Measurements from ENCODE around the gene MIGA2.
"Not testable (repeated sequence)": the region's sequence is repeated elsewhere in the genome, so short reads cannot be mapped to it uniquely, and the experiment has no call there.

Gene MIGA2

DNA sequence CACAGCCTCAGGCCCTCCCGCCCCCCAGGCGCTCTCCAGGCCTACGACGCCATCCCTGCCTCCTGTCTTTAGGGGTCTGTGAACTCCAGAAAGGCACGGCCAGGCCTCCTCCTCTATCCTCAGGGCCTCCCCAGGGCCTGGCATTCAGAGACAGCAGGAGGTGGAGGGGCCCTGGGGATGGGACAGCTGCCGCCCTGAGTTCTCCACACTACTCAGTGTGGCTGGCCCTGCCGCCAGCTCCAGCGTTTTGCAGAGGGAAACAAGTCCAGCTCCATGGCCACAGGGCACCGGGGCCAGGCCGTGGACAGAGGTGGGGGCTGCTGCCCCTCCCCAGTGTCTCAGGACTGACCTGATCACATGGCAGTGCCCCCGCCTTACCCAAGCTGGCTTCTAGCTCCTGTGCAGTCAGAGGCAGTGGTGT, 24.7 kb upstream of the MIGA2 start:
- no peak for DNase-seq (ENCODE audit: low spot score)

DNA sequence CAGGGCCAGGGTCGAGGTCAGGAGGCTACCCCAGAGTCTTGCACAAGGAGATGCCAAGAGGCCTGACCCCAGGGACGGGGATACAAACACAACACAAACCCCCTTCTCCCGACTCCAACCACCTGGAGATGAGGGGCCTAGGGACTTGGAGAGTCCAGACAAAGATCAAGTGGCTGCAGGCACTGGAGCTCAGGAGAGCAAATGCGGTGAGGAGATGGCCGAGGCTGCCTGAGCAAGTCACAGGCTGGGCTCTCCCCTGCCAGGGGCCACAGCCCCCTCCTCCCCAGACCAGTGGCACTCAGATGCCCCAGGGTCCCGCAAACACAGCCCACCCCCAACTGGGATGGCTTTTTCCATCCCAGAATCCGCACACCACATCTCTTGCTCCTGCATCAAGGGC, 24.1 kb upstream of the MIGA2 start:
- DNase-seq (ENCODE audit: low spot score) = no peak

DNA sequence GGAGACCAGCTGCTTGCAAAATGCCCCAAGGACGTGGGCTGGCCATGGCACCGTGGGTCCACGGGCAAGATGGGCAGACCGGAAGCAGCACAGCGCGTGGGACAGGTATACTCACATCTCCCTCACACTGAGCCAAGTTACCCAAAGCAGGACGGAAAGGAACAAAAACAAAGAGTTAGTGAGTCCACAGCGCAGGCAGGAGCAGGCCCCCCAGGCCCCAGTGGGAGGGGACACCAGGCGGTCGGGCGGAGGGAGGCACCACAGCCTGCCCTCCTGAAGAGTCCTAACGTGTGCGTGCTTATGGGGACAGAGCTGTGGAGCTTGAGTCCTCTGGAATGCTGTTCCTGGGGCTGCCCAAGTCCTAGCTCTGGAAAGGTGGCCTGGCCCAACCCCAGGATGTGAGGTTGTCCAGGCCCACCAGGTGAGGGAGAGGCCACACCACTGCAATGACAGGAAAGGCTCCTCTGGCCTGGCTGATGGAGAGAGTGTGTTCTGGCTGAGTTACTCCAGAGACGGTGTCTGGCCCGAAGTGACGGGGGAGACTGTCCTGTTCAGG, 23.5 kb upstream of the MIGA2 start:
- no peak for DNase-seq (ENCODE audit: low spot score)

DNA sequence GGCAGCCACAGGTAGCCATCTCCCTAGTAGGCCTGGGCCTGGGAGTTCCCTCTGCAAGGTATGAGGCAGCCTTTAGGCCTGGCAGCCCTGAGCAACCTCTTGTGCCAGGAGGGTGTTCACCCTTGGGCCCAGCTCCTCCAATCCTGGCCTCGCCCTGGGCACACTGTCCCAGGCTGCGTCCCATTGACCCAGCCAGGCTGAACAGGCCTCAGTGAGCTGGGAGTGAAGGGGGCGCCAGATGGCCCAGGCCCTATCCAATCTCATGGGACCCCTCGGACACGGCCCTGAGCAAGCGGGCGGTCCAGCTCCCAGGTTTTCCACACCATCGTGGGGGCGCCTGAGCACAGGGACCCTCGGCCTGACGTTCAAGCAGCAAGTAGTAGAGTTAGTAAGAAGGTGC, 22.8 kb upstream of the MIGA2 start:
- DNase-seq (ENCODE audit: low spot score) = no peak

DNA sequence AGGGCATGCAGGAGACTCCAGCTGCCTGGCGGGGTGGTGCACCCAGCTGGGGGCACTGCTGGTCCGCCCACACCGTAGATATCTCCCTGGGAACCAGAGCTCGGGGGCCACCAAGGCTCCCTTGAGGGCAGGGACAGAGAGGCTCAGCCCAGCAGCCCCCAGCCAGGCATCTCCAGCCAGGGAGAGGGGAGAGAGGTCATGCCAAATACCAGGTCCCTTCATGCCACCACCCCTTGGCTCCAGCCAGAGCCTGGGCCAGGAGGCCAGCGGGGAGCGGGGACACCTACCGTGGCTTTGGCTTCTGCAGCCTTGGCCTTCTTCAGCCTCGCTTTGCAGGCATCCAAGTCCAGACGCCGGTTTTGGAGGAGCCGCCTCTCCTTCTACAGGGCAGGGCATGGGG, 22.3 kb upstream of the MIGA2 start:
- DNase-seq (ENCODE audit: low spot score) = no peak

DNA sequence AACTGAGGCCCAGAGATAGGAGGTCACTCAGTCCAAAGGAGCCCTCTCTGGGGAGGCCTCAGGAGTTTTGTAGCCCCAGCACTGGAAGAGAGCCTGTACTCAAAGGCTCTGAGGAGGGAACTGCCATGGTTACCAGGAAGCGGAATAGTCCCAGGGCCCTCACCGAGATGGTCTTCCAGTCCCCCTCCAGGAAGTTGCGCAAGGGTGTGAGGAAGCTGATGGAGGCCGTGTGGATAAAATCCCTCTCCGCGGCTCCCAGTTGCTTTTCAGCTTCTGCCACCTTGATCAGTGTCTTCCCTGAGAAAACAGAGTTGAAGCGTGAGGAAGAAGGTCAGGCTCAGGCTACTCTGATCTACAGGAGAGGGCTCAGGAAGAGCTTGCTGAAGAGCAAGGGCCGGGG, 21.8 kb upstream of the MIGA2 start:
- no peak for DNase-seq (ENCODE audit: low spot score)

DNA sequence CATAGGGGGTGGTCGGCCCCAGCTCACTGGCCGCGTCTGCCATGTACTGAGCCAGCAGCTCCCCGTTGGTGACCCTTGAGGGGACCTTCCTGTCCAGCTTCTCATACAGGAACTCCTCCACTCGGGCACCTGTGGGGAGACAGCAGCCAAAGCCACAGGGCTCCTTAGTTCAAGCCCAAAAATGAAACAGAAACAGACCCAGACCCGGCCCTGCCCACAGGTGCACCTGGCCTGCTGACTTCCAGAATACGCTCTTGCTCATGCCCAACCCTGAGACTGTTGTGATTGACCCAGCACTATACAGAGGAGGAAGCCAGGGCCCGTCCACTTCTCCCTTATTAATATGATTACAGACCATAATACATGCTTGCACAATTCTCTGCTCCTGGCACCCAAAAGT, 15.3 kb upstream of the MIGA2 start:
- DNase-seq (ENCODE audit: low spot score) = no peak

DNA sequence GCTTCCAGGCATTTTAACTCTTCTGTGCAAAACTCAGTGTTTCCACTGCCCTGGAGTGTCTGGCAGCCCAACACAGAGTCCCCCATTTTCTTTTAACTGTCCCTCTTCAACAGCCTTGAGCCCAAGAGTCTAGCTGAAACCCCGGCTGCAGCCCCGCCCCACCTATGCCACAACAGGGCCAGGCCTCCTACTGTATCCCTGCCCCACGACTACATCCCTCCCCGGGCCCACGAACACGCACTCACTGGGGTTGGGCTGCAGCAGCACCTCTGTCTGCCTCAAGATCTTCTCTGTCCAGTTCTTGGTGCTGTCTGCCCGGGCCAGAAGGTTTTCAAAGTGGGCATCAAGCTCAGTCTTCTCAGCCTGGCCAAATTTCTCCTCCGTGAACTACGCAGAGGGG, 14.4 kb upstream of the MIGA2 start:
- DNase-seq (ENCODE audit: low spot score) = no peak

DNA sequence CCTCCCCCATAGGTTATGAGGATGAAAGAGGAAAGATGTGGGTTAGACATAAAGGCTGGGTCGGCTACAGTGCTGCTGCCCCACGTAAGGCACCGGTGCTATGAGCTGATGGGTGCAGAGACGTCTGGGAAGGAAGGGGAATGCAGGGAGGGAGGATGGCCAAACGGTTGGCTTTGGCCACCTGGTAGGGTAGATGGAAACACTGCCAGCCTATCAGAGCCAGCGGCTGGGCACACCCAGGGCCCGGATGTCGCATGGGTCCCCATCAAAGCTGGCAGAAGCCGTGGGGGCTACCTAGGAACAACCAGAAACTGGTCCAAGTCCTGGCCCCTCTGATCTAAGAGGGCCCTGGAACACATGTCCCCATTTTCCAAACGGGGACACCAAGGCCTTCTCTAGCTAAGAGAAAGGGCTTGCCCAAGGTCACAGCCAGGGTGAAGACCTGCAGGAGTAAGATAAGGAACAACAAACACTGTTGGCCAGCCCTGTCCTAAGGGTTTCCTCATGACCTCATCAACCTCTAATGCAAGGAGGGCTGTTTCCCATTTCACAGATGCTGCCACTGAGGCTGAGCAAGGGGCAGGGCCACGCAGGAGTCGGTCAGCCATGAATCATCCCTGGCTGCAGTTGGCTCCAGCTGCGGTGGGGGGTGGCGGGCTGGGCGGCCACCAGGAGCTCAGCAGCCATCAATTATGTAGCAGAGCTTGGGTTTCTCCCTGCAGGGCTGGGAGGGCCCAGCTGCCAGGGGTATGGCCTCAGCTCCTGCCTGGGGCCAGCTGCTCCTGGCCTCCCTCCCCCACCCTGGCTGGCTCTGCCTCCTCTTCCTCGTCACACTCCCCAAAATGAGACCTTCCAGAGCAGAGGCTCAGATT, 13.2 kb upstream of the MIGA2 start:
- no peak for DNase-seq (ENCODE audit: low spot score)

DNA sequence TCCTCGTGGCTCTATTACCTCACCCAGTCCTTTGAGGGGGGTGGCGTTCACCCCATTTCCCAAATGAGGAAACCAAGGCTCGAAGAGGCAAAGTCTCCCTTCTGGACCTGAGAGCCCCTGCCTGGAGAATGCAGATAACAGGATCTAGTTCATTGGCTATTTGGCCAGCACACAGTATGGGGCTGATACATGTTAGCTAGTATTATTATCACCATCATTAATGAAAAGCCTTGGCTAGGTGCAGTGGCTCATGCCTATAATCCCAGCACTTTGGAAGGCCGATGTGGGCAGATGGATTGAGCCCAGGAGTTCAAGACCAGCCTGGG, 12.6 kb upstream of the MIGA2 start:
- no peak for DNase-seq (ENCODE audit: low spot score)

DNA sequence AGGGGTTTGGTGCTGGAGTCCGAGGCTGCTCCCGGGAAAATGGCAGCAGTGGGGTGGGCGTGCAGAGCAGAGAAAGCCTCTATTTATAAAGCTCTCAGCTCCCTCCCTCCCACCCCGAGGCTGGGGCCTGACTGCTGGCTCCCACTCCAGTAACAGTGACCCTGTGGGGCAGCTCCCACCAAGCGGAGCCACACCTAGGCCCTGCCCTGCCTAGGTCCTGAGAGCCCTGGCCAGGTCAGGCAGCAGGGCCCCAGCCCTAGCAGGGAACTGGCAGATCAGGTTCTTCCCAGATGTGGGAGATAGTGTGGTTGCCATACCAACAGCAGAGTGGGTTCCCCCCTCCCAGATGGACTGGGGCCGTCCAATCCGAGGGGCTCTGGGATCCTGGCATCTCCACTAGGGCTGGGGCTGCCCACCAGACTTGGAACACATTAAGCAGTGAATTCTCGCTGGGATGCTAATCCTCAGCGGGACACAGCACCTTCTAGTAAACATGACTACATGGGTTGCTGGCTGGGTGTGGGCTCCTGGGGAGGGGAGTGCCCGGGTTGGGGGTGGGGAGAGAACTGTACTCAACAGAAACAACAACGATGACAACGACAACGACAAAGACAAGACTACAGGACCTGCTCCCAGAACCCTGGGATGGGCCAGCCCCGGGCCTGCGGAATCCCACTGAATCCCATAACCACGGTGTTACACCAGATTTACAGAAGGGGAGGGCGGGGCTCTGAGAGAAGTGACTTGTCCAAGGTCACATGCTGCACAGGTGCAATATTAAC, 9.8 kb upstream of the MIGA2 start:
- DNase-seq (ENCODE audit: low spot score) = no peak

DNA sequence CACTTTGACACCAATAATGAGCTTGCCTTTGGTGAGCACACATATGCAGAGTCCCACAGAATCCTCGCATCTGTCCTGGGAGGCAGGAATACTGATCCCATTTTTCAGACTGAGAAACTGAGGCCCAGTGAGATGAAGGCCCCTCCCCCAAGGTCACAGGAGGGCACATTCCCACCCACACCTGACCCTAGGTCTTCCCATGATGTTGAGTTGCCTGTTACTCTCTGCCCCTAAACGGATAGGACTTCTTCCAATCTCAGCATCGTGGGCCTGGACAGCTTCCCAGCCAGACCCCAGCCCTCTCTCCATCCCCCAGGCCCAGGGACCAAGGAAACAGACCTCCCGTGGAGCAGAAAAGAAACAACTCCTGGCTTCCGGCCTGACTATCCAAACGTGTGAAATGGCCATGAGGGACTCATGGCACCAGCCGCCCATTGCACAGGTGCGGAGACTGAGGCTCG, 9.2 kb upstream of the MIGA2 start:
- DNase-seq (ENCODE audit: low spot score) = no peak

DNA sequence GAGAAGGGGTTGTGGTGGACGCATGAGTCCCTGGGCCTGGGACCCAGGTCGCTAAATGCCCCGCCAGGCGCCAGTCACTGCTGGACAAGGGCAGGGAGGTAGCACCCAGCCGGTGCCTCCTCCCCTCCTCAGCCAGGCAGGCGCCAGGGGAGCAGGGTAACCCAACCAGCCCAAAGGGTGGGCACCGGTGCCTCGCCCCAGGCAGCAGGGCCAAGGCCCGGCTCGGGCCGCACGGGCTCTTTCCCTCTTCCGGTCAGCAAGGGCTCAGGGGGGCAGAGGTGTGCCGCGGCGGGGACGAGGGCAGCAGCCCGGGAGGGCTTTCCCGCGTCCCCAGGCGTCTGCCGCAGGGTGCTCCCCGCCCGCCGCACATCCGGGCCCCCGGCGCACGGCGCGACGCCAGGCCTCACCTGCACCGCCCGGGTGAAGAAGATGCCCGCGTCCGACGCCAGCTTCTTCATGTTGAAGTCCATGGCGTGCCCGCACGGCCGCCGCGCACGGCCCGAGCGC, 8.7 kb upstream of the MIGA2 start:
- peak; percentile 63 for DNase-seq (ENCODE audit: low spot score)

DNA sequence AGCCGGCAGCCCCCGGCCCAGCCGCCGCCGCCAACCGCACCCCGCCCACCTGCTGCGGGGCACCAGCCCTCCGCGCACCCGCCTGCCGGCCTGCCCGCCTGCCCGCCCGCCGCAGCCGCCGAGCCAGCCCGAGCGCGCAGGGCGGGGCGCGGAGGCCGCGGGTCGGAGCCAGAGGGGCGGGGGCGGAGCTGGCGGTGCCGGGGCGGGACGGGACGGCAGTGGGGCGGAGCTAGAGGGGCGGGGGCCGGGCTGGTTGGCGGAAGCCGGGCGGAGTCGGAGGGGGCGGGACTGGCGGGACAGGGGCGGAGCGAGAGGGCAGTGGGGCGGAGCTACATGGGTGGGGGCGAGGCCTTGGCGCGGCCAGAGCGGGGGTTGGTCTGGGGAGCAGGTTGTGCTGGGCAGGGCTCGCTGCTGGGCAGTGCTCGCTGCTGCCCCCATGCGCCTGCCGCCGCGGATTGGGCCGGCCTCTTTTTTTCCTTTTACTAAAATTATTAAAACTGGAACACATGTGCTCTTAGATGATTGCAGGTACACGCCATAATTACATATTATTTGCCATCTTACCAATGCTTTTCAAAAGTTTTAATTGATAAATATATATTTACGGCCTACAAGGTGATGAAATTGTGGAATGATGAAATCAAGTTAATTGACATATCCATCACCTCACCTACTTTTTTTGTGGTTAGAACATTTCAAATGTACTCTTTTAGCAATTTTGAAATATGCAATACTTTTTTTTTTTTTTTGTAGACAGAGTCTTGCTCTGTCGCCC, 8.0 kb upstream of the MIGA2 start, which contains the start of gene SH3GLB2:
Gene SH3GLB2 (minus strand): TSS at position 140 of the 775 bp plus-strand sequence. CDS start 177 bp downstream, outside the sequence.
- DNase-seq (ENCODE audit: low spot score) = peak; percentile 97

DNA sequence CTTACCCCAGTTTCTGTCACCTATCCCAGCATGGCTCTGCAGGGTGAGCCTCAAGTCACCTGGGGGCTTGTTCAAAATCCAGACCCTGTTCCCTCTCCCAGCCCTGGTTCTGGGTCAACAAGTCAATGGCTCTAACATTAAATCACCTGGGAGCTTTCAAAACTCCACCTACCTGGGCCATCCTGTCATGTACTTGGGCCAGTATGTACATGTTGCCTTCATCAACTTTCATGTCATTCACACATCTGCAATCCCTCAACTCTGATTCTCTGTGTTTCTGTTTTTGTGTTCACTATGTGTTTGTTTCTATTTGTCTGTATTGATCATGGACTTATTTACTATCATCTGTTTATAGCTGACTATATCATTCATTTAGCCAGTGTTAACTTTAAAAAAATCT, 6.2 kb upstream of the MIGA2 start:
- DNase-seq (ENCODE audit: low spot score) = no peak

DNA sequence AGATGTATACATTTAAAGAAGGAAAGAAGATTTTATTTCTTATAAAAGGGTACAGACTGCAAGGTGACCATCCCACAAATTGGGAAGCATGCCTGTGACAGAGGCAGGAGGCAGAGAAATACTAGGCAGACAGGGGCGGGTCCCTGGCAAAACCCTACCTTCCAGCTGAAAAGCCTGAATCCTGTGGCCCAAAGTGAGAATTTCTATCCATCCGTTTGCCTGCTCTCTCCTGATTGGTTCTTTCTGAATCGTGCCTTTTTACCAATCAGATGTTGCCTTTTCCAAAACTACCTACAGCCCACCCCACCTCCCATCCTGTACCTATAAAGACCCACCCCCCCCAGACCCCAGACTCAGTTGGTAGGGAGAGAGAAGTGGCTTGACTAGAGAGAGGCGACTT, 4.9 kb upstream of the MIGA2 start:
- DNase-seq (ENCODE audit: low spot score) = no peak

DNA sequence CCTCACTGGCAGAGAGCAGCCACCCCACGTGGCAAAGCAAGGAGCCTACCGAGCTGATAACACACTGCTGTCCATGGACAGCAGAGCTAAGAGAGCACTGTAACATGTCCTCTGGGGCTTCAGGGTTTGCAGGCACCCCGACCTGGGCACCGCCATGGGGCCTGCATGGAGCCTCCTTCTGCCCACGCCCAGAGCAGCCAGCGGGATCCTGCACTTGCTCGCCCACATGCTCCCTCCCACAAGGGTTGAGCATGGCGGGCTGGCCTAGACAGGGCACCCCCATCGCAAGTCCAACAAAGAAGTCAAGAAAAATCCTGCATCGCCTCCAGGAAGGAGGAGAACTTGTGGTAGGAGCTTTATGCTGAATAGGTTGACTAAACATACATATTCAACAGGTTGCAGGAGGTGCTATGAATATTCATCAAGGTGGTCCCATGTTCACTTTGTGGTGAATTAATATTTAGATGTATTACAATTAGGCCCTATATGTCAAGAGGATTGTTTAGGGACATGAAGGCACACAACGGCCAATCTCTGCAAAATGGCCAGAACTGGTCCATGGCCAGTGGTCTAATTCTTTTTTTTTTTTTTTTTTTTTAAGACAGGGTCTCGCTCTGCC, 3.8 kb upstream of the MIGA2 start:
- DNase-seq (ENCODE audit: low spot score) = no peak

DNA sequence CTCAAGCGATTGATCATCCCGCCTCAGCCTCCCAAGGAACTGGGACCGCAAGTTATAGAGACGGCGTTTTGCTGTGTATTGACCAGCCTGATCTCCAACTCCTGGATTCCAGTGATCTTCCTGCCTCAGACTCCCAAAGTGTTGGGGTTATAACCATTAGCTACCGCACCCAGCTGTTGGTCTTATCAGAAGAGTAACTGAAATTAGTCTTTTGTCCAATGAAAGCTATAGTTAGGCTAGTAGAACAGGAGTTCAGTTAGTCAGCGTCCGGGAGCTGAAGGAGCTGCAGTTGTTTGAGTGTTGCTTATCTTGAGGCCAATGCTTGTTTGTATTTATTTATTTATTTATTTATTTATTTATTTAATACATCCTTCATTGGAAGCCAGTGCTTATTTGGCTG, 3.2 kb upstream of the MIGA2 start:
- no peak for DNase-seq (ENCODE audit: low spot score)

DNA sequence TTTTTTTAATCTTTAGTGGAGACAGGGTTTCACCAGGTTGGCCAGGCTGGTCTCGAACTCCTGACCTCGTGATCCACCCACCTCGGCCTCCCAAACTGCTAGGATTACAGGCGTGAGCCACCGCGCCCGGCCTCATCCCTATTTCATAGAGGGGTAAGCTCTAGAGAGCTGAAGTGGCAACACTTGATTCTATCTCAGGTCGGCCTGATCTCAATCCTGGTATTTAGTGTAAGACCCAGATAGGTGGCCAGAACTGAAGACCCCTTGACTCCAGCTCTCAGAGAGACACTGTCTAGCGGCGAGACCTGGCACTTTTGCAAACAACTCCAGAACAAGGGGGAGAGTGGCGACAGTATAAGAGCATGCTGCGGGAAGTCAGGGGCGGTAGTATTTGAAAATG, 588 bp upstream of the MIGA2 start:
- DNase-seq (ENCODE audit: low spot score) = not testable (repeated sequence)

DNA sequence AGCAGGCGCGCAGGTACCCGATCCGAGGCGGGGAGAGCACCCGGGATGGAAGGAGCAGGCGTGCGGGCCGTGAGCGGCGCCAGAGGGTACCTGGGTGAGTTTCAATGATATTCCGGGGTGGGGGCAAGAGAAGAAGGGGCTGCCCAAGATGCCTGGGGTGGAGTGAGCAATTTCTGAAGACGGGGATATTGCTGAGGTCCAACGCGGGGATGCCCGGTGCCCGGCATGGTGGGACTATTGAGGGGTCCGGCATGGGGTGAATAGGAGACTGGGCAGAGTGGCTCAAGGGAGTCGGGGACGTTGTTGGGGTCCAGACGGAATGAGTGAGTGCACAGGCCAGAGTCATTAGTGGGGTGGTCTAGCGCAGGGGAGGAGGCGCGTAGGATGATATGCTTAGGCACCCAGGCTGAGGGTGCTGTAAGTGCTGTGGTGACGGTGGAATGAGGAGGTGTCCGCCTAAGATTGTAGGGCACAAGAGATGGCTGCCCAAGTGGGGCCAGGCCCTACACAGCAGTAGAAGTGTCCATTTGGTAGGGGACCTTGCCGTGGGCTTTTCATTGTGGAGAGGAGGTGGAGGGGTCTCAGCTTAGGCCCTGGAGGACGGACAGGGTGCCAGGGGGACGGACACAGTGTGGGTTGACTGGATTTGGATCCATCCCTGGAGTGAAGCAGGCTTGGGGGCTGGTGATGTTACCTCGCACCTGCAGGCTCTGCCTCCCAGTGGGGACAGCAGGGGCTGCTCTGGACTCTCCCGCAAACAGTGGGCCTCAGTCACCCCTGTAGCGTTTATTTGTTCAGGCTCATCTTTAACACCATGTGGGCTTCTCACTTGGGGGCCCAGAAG, 719 bp downstream of the MIGA2 start:
- DNase-seq (ENCODE audit: low spot score) = no peak

DNA sequence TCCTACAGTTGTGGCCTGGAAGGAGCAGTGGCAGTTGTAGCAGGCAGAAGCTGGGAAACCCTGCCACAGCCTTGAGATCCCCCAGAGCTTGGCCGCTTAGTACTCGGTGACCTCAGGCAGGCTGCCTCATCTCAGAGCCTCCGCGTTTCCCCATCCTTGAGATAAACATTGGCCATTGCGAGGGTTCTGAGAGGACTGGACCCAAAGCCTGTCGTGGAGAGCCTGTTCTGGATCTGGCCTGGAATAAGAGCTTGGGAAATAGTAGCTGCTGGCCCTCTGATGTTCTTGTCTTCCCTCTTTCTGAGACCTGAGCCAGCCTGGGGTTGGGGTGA, 1.3 kb downstream of the MIGA2 start:
- no peak for DNase-seq (ENCODE audit: low spot score)
